AG10803 (cell line): ENCODE measurements around the gene TTC23.
A peak's percentile ranks its signal among the peaks of the same experiment; 100 is the strongest.

ENCODE experiments used
- DNase-seq: peaks from one replicate; pipeline ENCODE4 v3.0.0; 2010; ENCODE audit warnings: low read depth
- H3K4me3 ChIP-seq: 2 replicates; pipeline ENCODE4 v1.5.1; 2011; ENCODE audit warnings: mild to moderate bottlenecking, low read length, control low read depth
- CTCF ChIP-seq: conservative IDR thresholded peaks from 2 replicates; pipeline ENCODE4 v1.5.1; 2011; ENCODE audit warnings: mild to moderate bottlenecking, low read length, control low read depth, inconsistent platforms

The TTC23 gene

DNA sequence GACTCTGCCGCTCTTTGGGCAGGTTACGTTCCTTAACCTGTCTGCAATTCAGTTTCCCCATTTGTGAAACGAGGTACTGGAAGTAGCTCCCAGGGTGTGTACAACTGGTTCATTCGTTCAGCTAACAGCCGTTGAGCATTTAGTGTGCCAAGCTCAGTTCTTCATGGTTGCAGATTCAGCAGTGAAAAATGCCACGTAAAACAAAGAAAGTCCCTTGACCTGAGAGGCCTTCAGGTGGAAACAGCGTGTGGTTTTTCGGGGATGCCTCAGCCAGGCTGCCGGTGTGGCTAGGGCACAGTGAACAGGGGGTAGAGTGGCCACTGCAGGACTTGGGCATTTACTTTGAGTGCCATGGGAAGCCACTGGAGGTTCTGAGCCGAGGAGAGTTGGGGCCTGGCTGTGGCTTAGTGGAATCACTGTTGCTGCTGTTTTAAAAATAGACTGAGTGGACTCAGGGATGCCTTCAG lies 139.8 kb downstream of the TTC23 start:
- no peak for DNase-seq
- no peak for TF ChIP-seq CTCF
- no peak overlapping the region for H3K4me3 ChIP-seq

DNA sequence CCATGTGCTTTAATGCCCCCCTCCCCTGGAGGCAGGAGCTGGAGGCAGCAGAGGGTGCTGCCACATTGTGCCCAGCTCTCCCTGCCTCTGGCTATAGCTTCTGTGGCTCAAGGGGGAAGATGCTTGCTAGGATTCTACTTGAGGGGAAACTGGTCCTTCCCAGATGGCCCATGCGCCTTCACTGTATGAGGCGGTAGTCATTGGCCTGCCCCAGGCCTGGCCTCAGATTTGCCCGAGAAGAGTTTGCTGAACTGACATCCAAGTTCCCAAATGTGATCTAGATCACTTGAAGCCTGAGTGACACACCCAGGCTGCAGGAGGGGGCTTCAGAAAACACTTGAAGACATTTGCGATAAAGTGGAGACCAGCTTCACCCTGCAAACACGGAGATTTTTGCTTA lies 140.4 kb downstream of the TTC23 start:
- DNase-seq, result no peak
- no peak overlapping the region for H3K4me3 ChIP-seq
- TF ChIP-seq CTCF, result no peak

DNA sequence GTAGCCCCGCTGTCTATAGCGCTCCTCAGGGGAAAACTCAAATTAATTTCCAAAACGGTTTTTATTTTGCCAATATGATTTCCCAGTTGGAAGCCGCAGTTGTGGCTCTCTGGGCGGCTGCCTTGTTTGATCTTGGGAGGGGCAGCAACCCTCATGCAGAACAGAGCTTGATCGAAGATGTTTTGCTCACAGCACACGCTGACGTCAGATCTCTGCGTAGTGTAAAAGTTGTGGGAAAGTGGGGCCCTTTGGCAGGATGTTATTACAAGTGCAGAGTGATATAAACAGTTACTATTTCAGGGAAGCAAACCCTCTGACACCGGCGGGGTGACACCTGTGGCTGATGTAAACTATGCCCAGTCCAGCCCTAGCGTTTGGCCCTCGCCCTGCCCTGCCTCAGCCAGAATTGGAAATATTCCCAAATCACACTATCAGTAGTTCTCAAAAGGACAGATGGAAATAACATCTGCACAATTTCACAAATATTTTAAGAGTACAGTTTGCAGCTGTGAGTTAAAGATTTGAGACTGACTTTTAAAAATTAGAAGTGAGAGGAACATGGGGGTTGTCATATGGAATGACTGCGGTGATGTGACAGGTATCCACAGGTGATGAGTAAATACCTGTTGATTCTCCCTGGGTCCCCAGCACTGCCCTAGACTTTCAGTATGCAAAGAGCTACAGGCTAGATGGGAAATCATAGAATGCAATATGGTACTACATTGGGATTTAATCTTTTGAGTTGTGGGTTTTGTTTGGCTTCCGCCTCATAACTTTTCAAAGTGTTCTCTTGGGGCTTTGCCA lies 142.8 kb downstream of the TTC23 start:
- no peak for DNase-seq
- peak overlapping the region; percentile 55 for H3K4me3 ChIP-seq
- TF ChIP-seq CTCF, result no peak

DNA sequence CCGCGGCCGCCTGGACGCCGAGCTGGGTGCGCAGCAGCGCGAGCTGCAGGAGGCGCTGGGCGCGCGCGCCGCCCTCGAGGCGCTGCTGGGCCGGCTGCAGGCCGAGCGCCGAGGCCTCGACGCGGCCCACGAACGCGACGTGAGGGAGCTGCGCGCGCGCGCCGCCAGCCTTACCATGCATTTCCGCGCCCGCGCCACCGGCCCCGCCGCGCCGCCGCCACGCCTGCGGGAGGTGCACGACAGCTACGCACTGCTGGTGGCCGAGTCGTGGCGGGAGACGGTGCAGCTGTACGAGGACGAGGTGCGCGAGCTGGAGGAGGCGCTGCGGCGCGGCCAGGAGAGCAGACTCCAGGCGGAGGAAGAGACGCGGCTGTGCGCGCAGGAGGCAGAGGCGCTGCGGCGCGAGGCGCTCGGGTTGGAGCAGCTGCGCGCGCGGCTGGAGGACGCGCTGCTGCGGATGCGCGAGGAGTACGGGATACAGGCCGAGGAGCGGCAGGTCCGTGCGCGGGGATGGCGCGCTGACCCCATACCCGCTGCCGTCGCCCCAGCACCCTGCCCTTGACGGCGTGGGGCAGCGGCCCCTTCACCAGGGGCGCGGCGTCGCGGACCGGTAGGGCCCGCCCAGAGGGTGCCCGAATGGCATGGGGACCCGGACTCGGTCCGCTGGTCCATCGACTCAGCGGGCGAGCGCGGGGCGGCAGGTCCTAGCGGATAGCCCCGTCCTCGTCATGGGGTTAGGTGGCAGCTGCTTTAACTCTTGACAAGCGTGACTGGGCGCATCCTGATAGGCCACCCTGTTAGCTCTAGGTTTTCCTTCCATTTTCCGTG lies 143.7 kb downstream of the TTC23 start:
- peak overlapping the region; percentile 55 for H3K4me3 ChIP-seq
- TF ChIP-seq CTCF, result no peak
- peak; percentile 66 for DNase-seq

DNA sequence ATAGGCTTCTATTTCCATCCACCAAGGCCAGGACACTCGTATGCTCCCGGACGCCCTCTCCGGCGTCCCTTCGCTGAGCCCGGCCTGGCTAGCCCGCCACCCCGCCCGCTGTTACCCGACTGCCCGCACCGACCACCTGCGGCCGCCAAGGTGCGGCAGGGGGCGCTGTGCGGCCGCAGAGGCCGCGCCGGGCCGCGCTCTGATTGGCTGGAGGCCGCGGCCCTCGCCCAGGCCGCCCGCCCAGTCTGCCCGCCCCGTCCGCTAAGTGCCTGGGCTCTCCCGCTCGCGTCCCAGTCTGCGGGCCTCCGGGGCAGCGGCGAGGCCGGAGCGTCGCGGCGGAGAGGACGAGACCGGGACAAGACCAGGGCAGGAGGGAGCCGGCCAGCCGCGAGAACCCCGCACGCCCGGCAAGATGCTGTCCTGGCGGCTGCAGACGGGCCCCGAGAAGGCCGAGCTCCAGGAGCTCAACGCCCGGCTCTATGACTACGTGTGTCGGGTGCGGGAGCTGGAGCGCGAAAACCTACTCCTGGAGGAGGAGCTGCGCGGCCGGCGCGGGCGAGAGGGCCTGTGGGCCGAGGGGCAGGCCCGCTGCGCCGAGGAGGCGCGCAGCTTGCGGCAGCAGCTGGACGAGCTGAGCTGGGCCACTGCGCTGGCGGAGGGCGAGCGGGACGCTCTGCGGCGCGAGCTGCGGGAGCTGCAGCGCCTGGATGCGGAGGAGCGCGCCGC lies 144.4 kb downstream of the TTC23 start, which contains the start of gene SYNM:
Gene SYNM, plus strand, starts transcription at position 293 of the 726 bp plus-strand sequence. Its CDS starts 120 bp downstream, at position 413.
- peak; percentile 68 for DNase-seq
- H3K4me3 ChIP-seq, result peak within 1 kb of the TSS; percentile 55
- TF ChIP-seq CTCF, result peak; percentile 31

DNA sequence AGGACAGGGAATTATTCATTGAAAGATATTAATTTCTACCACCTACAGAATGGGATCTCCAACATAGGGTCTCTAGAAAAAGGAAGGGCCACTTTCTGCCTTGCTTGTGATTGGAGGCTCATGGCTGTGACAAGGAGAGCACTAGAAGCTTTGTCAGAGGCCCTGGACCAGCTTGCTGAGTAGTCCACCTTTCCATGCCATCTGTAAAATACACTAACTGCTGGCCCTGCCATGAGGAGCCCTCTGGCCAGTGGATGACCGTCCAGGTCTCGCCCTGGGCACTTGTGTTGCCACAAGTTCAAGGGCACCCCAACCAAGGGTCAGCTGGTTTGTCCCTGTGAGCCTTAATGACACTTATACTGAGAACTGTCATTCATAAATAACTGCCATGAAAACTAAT lies 146.1 kb downstream of the TTC23 start:
- no peak overlapping the region for H3K4me3 ChIP-seq
- no peak for DNase-seq
- no peak for TF ChIP-seq CTCF
